HEK293 (cell line): Measurements from ENCODE around the gene EIF2AK2.

ENCODE experiments used
- CTCF ChIA-PET: fragments of 350-600 bp; formaldehyde crosslinking; extraction: SDS; loops from one replicate; lab custom pipeline; 2021; ENCODE audit warnings: antibody characterized with exemption; lab: Yijun Ruan, JAX
- POLR2A ChIA-PET: fragments of 300-600 bp; formaldehyde crosslinking; extraction: SDS; loops from one replicate; lab custom pipeline; 2020; ENCODE audit warnings: antibody characterized with exemption, inconsistent platforms; lab: Yijun Ruan, JAX
- H3K27ac ChIP-seq: fragments of 200-500 bp; sonication (Bioruptor generic); 2 replicates; pipeline ENCODE4 v1.5.1; 2014; ENCODE audit warnings: low read depth, low read length, control low read depth, inconsistent platforms; ENCODE audit errors: extremely low read depth
- H3K36me3 ChIP-seq, 2 experiments: fragments of 200-500 bp in 1 of 2; sonication (Bioruptor generic) in 1 of 2; 1 replicate in 1 of 2; 2 replicates in 1 of 2; pipeline ENCODE4 v1.5.1; 2014 to 2017; ENCODE audit warnings: inconsistent platforms in 2 of 2, low read length in 2 of 2; ENCODE audit not compliant: control insufficient read depth in 2 of 2, insufficient read depth in 1 of 2
- H3K4me1 ChIP-seq: fragments of 200-500 bp; sonication (Bioruptor generic); 2 replicates; pipeline ENCODE4 v1.5.1; 2014; ENCODE audit warnings: mild to moderate bottlenecking, low read length, inconsistent platforms; ENCODE audit not compliant: control insufficient read depth, insufficient read depth
- H3K4me3 ChIP-seq: 2 replicates; pipeline ENCODE4 v1.5.1; 2011; ENCODE audit warnings: low read depth, mild to moderate bottlenecking, control low read depth, low read length, moderate library complexity
- H3K9me3 ChIP-seq: fragments of 200-500 bp; sonication (Bioruptor generic); 2 replicates; pipeline ENCODE4 v1.5.1; 2014; ENCODE audit warnings: low read depth, low read length, inconsistent platforms; ENCODE audit not compliant: control insufficient read depth, insufficient read depth
- AEBP2 ChIP-seq: fragments of 450-650 bp; formaldehyde crosslinking; IDR thresholded peaks from 2 replicates; pipeline ENCODE4 v1.5.1; 2016; ENCODE audit warnings: missing biosample characterization, missing genetic modification characterization, borderline replicate concordance
- BCL11B ChIP-seq: fragments of 450-650 bp; formaldehyde crosslinking; IDR thresholded peaks from 2 replicates; pipeline ENCODE4 v1.5.1; 2016; ENCODE audit warnings: low read depth, missing biosample characterization, missing genetic modification characterization
- CTCF ChIP-seq: fragments of 450-650 bp; formaldehyde crosslinking; IDR thresholded peaks from 2 replicates; pipeline ENCODE4 v1.5.1; 2016; ENCODE audit warnings: missing biosample characterization, missing genetic modification characterization
- HOXA7 ChIP-seq: sonication (generic); formaldehyde crosslinking; IDR thresholded peaks from 2 replicates; pipeline ENCODE4 v1.8.1; 2022; ENCODE audit warnings: missing genetic modification reagents, borderline replicate concordance
- KLF8 ChIP-seq: fragments of 450-650 bp; formaldehyde crosslinking; IDR thresholded peaks from 2 replicates; pipeline ENCODE4 v1.5.1; 2016; ENCODE audit warnings: missing biosample characterization, missing genetic modification characterization
- SETDB1 ChIP-seq: IDR thresholded peaks from one replicate; pipeline ENCODE4 v1.6.1; 2017; ENCODE audit warnings: mild to moderate bottlenecking, low read length, moderate library complexity, mixed read lengths; ENCODE audit not compliant: insufficient read length
- ZNF366 ChIP-seq: fragments of 450-650 bp; formaldehyde crosslinking; conservative IDR thresholded peaks from 2 replicates; pipeline ENCODE4 v1.5.1; 2016; ENCODE audit warnings: missing biosample characterization, missing genetic modification characterization
- ZNF423 ChIP-seq: fragments of 450-650 bp; formaldehyde crosslinking; IDR thresholded peaks from 2 replicates; pipeline ENCODE4 v1.5.1; 2016; ENCODE audit warnings: missing biosample characterization, missing genetic modification characterization
- ZNF449 ChIP-seq: fragments of 450-650 bp; formaldehyde crosslinking; IDR thresholded peaks from 2 replicates; pipeline ENCODE4 v1.5.1; 2017; ENCODE audit warnings: missing biosample characterization, mild to moderate bottlenecking, missing genetic modification characterization, moderate library complexity
- ZNF473 ChIP-seq: fragments of 450-650 bp; formaldehyde crosslinking; IDR thresholded peaks from 2 replicates; pipeline ENCODE4 v1.5.1; 2017; ENCODE audit warnings: missing biosample characterization, missing genetic modification characterization
- ZNF518A ChIP-seq: fragments of 450-650 bp; formaldehyde crosslinking; conservative IDR thresholded peaks from 2 replicates; pipeline ENCODE4 v1.5.1; 2016; ENCODE audit warnings: low read depth, missing biosample characterization, missing genetic modification characterization
- ZNF623 ChIP-seq: fragments of 450-650 bp; formaldehyde crosslinking; IDR thresholded peaks from 2 replicates; pipeline ENCODE4 v1.5.1; 2016; ENCODE audit warnings: missing biosample characterization, missing genetic modification characterization
- ZNF626 ChIP-seq: fragments of 450-650 bp; sonication (Bioruptor Pico); formaldehyde crosslinking; IDR thresholded peaks from 2 replicates; pipeline ENCODE4 v1.5.1; 2018; ENCODE audit warnings: missing biosample characterization, missing genetic modification characterization, inconsistent platforms
- ZNF692 ChIP-seq: fragments of 450-650 bp; formaldehyde crosslinking; IDR thresholded peaks from 2 replicates; pipeline ENCODE4 v1.5.1; 2016; ENCODE audit warnings: missing biosample characterization, missing genetic modification characterization
- ZNF747 ChIP-seq: fragments of 450-650 bp; formaldehyde crosslinking; IDR thresholded peaks from 2 replicates; pipeline ENCODE4 v1.5.1; 2016; ENCODE audit warnings: missing biosample characterization, missing genetic modification characterization
- ZNF777 ChIP-seq: fragments of 450-650 bp; formaldehyde crosslinking; IDR thresholded peaks from 2 replicates; pipeline ENCODE4 v1.5.1; 2017; ENCODE audit warnings: missing biosample characterization, missing genetic modification characterization, borderline replicate concordance
- ZNF843 ChIP-seq: fragments of 450-650 bp; formaldehyde crosslinking; IDR thresholded peaks from 2 replicates; pipeline ENCODE4 v1.5.1; 2016; ENCODE audit warnings: missing biosample characterization, missing genetic modification characterization
- ZSCAN5A ChIP-seq: fragments of 450-650 bp; formaldehyde crosslinking; IDR thresholded peaks from 2 replicates; pipeline ENCODE4 v1.5.1; 2016; ENCODE audit warnings: missing biosample characterization, missing genetic modification characterization

The EIF2AK2 gene

GRCh38 chr2:37100054-37100453 is 56.7 kb downstream of the EIF2AK2 start (continued):
- TF ChIP-seq ZSCAN5A (tag by site-specific recombination) (no peak), ZNF777 (no peak), ZNF473 (tag by site-specific recombination) (no peak), ZNF366 (tag by site-specific recombination) (no peak), KLF8 (tag by site-specific recombination) (no peak), SETDB1 (no peak)

- H3K9me3 ChIP-seq, result no peaks in the 10 kb centered on the region
- TF ChIP-seq HOXA7 (CRISPR knock-in tag), result no peak
- no peak for TF ChIP-seq ZNF518A (tag by site-specific recombination)
- no peak for TF ChIP-seq ZNF747 (tag by site-specific recombination)
- TF ChIP-seq ZNF423 (tag by site-specific recombination), result no peak
- no peak for TF ChIP-seq AEBP2 (tag by site-specific recombination)
- TF ChIP-seq ZNF626 (tag by site-specific recombination), result no peak
- TF ChIP-seq ZNF843 (tag by site-specific recombination), result no peak
- no peak for TF ChIP-seq CTCF (tag by site-specific recombination)
- no peak for TF ChIP-seq BCL11B
- no peak for TF ChIP-seq ZNF623
- no peak for TF ChIP-seq ZNF692 (tag by site-specific recombination)
- no peak for TF ChIP-seq ZNF449 (tag by site-specific recombination)
- H3K4me1 ChIP-seq, result no peaks in the 10 kb centered on the region
- H3K4me3 ChIP-seq, result no peak overlapping the region
- ChIA-PET POLR2A (no interaction called here), CTCF (no interaction called here)
- peaks cover 42 to 82% of the 10 kb centered on the region in 2 experiments for H3K36me3 ChIP-seq
- H3K27ac ChIP-seq, result no peak overlapping the region
These were observed 58.2 kb downstream of the EIF2AK2 start for GRCh38 chr2:37098416-37099118.
